Chondrocyte (in vitro differentiated cells): Measurements from ENCODE around the gene DNAJC5G. TPM values are rescaled to one million over a fixed set of nuclear protein-coding genes. Genes with fewer than 3 reads are reported as not detected.

Experiments
- DNase-seq: peaks from one replicate; pipeline ENCODE4 v3.0.0; 2021; ENCODE audit warnings: mixed read lengths, low spot score
- H3K27ac Mint-ChIP-seq: one replicate; pipeline ENCODE4 v1.8.0; 2021; ENCODE audit warnings: mild to moderate bottlenecking, moderate library complexity, mixed read lengths; ENCODE audit not compliant: unreplicated experiment
- H3K27me3 Mint-ChIP-seq: 2 replicates; pipeline ENCODE4 v1.8.0; 2021; ENCODE audit warnings: low read depth, mixed read lengths
- H3K36me3 Mint-ChIP-seq: 2 replicates; pipeline ENCODE4 v1.8.0; 2021; ENCODE audit warnings: low read depth, mixed read lengths
- H3K4me1 Mint-ChIP-seq: 2 replicates; pipeline ENCODE4 v1.8.0; 2021; ENCODE audit warnings: low read depth, mild to moderate bottlenecking, mixed read lengths
- H3K4me3 Mint-ChIP-seq: one replicate; pipeline ENCODE4 v1.8.0; 2021; ENCODE audit warnings: mild to moderate bottlenecking, moderate library complexity, mixed read lengths; ENCODE audit not compliant: unreplicated experiment
- H3K9me3 Mint-ChIP-seq: 2 replicates; pipeline ENCODE4 v1.8.0; 2021; ENCODE audit warnings: low read depth, mixed read lengths
- CTCF ChIP-seq: fragments of 200-600 bp; sonication (generic); IDR thresholded peaks from 2 replicates; pipeline ENCODE4 v1.5.0; 2021; ENCODE audit warnings: antibody characterized with exemption, mild to moderate bottlenecking, moderate library complexity
- long read RNA-seq: library from polyadenylated mRNA; stranded (forward); transcript quantifications from one replicate; pipeline ENCODE4 v2.0.0, GENCODE V29; 2021
- total RNA-seq: library from RNA; stranded (reverse); gene quantifications from 3 replicates; pipeline ENCODE4 v1.2.1, GENCODE V29; 2021

DNAJC5G gene
- total RNA-seq = not detected in 3 replicates
- long read RNA-seq = 0 reads

- no peaks in the 10 kb centered on the region for H3K9me3 Mint-ChIP-seq
- no peak for DNase-seq
- H3K27me3 Mint-ChIP-seq = peaks cover 37% of the 10 kb centered on the region
- no peak within 1 kb of the TSS for H3K4me3 Mint-ChIP-seq
- no peaks in the 10 kb centered on the region for H3K36me3 Mint-ChIP-seq
- peaks cover 5% of the 10 kb centered on the region for H3K4me1 Mint-ChIP-seq
- TF ChIP-seq CTCF = no peak
- no peak within 1 kb of the TSS for H3K27ac Mint-ChIP-seq
Measured at GRCh38 chr2:27275211-27276150, at the start of gene DNAJC5G. Gene DNAJC5G (plus strand): TSS chr2:27275433. CDS start chr2:27276729, 1,296 bp downstream.

GRCh38 chr2:27225526-27225925, 49.7 kb upstream of the DNAJC5G start:
- no peak overlapping the region for H3K27ac Mint-ChIP-seq
- no peaks in the 10 kb centered on the region for H3K9me3 Mint-ChIP-seq
- DNase-seq = peak; percentile 66
- no peaks in the 10 kb centered on the region for H3K27me3 Mint-ChIP-seq
- H3K4me1 Mint-ChIP-seq = no peaks in the 10 kb centered on the region
- TF ChIP-seq CTCF = no peak
- peaks cover 41% of the 10 kb centered on the region for H3K36me3 Mint-ChIP-seq
- H3K4me3 Mint-ChIP-seq = no peak overlapping the region

GRCh38 chr2:27227501-27227900, 47.7 kb upstream of the DNAJC5G start:
- TF ChIP-seq CTCF = no peak
- Mint-ChIP-seq H3K36me3 (peaks cover 41% of the 10 kb centered on the region), H3K9me3 (no peaks in the 10 kb centered on the region), H3K27ac (no peak overlapping the region), H3K4me3 (no peak overlapping the region), H3K27me3 (no peaks in the 10 kb centered on the region), H3K4me1 (no peaks in the 10 kb centered on the region)
- no peak for DNase-seq

- Mint-ChIP-seq H3K4me3 (no peak overlapping the region), H3K27me3 (no peaks in the 10 kb centered on the region), H3K4me1 (no peaks in the 10 kb centered on the region), H3K9me3 (no peaks in the 10 kb centered on the region), H3K36me3 (peaks cover 52% of the 10 kb centered on the region), H3K27ac (no peak overlapping the region)
- peak; percentile 65 for DNase-seq
- TF ChIP-seq CTCF = no peak
Measured at GRCh38 chr2:27231921-27232320, 43.3 kb upstream of the DNAJC5G start.

GRCh38 chr2:27233341-27233740, 41.9 kb upstream of the DNAJC5G start:
- Mint-ChIP-seq H3K4me1 (no peaks in the 10 kb centered on the region), H3K9me3 (no peaks in the 10 kb centered on the region), H3K27ac (no peak overlapping the region), H3K36me3 (peaks cover 56% of the 10 kb centered on the region), H3K4me3 (no peak overlapping the region), H3K27me3 (no peaks in the 10 kb centered on the region)
- no peak for TF ChIP-seq CTCF
- DNase-seq = no peak
